ENCODE data around the gene RIGI. TPM values are rescaled to one million over a fixed set of nuclear protein-coding genes. Genes with fewer than 3 reads are reported as not detected.
A peak's percentile ranks its signal among the peaks of the same experiment; 100 is the strongest.

RIGI gene
- 10 to 100 TPM in 5 of 6 donors, 1 to 10 TPM in 1; 7.9 to 21.5 (median 17.9) TPM for polyA plus RNA-seq (ENCODE audit: low read depth in 6 of 6)

DNA sequence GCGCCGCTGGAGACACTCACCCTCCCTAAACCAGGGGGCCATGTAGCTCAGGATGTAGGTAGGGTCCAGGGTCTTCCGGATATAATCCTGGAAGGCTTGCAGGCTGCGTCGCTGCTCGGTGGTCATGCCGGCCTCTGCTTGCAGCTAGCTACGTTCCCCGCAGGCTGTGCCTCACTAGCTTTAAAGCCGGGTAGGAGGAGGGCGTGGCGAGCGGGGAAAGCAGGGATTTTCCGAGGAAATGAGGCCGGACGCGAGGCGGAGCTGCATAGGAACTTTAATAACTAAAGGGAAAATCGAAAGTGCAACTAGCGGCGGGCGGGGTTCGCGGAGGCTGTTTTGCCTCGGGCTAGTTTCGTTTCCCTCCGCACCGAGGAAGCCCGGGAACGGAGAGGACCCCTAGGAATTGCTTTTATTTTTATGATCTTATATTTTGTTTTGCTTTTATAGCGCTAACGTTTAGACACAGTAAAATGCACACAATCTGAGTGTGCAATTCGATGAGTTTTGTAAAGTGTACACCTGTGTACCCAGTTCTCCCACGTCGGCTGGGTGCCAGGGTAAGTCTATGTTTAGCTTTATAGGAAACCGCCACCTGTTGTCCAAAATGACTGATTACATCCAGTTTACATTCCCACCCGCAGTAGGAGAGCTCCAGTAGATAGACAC lies at the start of gene RIGI:
Gene RIGI, minus strand, starts transcription at position 156 of the 666 bp plus-strand sequence. Its CDS starts 30 bp downstream, at position 126.
- Mint-ChIP-seq H3K27ac (peak within 1 kb of the TSS; percentile 93 to 98 (median 95)), H3K4me1 (peaks cover 30 to 51% (median 32%) of the 10 kb centered on the region in 3 donors), H3K9me3 (peaks cover 0 to 6% (median 3%) of the 10 kb centered on the region in 7 donors), H3K4me3 (peak within 1 kb of the TSS; percentile 94 to 100 (median 98)), H3K36me3 (peaks cover 8 to 12% of the 10 kb centered on the region in 2 donors), H3K27me3 (no peaks in the 10 kb centered on the region)
- ATAC-seq (ENCODE audit: low read depth in 2 of 2): peak; percentile 80 to 84
- DNase-seq: peak; percentile 68

DNA sequence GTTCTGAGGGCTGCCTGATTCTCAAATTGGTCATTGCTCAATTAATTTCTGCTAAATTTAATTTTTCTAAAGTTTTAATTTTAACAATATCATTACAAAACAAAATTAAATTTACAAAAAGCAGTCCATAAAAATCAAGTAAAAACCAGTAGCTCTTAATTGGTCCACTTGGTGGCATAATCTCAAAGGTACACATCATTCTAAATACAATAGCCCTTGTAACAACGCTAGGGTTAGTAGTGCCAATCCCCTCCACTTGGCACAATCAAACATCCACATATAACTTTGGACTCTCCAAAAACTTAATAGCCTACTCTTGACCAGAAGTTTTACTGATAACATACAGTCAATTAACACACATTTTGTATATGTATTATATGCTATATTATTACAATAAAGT lies 48.9 kb upstream of the RIGI start:
- H3K27ac Mint-ChIP-seq: no peak overlapping the region
- H3K27me3 Mint-ChIP-seq: peaks cover 0 to 24% (median 12%) of the 10 kb centered on the region in 3 donors
- no peak overlapping the region for H3K4me3 Mint-ChIP-seq
- ATAC-seq (ENCODE audit: low read depth in 2 of 2) (no peak), DNase-seq (no peak)
- H3K4me1 Mint-ChIP-seq: peaks cover 18 to 30% (median 24%) of the 10 kb centered on the region in 3 donors
- peaks cover 0 to 5% of the 10 kb centered on the region in 2 donors for H3K36me3 Mint-ChIP-seq
- H3K9me3 Mint-ChIP-seq: no peaks in the 10 kb centered on the region

DNA sequence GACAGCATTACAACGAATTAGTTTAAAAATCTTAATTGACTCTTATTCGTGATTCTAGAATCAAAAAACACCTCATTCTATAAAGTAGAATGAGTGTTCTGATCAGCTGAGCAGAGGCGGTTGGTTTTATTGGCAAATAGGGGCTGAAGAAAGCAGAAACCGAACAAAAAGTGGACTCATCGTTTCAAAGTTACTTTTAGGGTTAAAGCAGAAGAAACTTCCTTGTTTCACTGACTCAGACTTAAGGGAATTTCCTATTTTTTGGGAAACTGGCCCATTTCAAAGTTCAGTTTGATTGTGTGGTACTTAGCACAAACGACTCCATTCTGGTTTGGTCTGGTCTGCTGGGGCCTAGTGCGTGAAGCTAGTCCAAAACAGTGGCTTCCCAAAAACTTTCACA lies 47.8 kb upstream of the RIGI start:
- peaks cover 20 to 26% (median 26%) of the 10 kb centered on the region in 3 donors for H3K4me1 Mint-ChIP-seq
- peaks cover 0 to 9% of the 10 kb centered on the region in 2 donors for H3K36me3 Mint-ChIP-seq
- no peak for ATAC-seq (ENCODE audit: low read depth in 2 of 2)

DNA sequence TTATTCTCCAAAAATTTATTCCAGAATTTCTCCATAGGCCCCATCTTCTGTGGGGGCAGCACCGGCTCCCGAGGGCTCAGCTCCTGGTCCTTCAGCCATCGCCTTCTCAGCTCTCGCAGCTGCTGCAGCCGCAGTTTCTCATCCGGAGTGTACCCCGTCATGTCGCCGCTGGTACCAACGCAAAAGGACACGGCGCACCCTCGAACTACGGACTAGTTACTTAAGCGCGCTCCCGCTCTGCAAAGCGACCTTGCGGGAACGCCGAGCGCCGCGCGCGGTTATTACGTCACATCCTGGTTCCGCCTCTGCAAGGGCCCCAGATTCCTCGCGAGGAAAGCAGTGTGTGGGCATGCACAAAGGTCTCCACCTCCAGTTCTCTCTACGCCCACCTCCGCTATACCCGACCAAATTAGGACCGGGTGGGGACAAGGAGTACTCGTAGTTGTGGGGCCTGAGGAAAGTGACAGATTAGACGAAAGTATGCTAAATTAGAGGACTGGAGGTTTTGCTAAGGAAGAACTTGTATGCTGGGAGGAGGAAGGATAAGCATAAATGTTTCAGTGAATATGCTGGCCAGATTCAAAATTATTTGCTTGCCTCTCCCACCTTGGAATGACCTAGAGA lies 47.0 kb upstream of the RIGI start, which contains the start of gene NDUFB6:
Gene NDUFB6, minus strand, starts transcription at position 260 of the 624 bp plus-strand sequence. Its CDS starts 99 bp downstream, at position 161.
- peaks cover 0 to 9% of the 10 kb centered on the region in 2 donors for H3K36me3 Mint-ChIP-seq
- H3K4me1 Mint-ChIP-seq: peaks cover 22 to 27% (median 26%) of the 10 kb centered on the region in 3 donors
- H3K9me3 Mint-ChIP-seq: no peaks in the 10 kb centered on the region
- ATAC-seq (ENCODE audit: low read depth in 2 of 2) (peak; percentile 83), DNase-seq (peak; percentile 93)
- H3K4me3 Mint-ChIP-seq: peak within 1 kb of the TSS; percentile 99 to 100 (median 100)
- peaks cover 0 to 17% (median 6%) of the 10 kb centered on the region in 3 donors for H3K27me3 Mint-ChIP-seq
- H3K27ac Mint-ChIP-seq: peak within 1 kb of the TSS; percentile 96 to 99 (median 98)

More for the DNA sequence above, 47.8 kb upstream of the RIGI start:
- H3K4me3 Mint-ChIP-seq: peak overlapping the region; percentile 37 to 100 (median 100)
- H3K27ac Mint-ChIP-seq: peak overlapping the region in 3 of 6 donors; percentile 49 to 99 (median 99)
- H3K27me3 Mint-ChIP-seq: peaks cover 0 to 24% (median 11%) of the 10 kb centered on the region in 3 donors
- no peaks in the 10 kb centered on the region for H3K9me3 Mint-ChIP-seq
- DNase-seq: no peak

DNA sequence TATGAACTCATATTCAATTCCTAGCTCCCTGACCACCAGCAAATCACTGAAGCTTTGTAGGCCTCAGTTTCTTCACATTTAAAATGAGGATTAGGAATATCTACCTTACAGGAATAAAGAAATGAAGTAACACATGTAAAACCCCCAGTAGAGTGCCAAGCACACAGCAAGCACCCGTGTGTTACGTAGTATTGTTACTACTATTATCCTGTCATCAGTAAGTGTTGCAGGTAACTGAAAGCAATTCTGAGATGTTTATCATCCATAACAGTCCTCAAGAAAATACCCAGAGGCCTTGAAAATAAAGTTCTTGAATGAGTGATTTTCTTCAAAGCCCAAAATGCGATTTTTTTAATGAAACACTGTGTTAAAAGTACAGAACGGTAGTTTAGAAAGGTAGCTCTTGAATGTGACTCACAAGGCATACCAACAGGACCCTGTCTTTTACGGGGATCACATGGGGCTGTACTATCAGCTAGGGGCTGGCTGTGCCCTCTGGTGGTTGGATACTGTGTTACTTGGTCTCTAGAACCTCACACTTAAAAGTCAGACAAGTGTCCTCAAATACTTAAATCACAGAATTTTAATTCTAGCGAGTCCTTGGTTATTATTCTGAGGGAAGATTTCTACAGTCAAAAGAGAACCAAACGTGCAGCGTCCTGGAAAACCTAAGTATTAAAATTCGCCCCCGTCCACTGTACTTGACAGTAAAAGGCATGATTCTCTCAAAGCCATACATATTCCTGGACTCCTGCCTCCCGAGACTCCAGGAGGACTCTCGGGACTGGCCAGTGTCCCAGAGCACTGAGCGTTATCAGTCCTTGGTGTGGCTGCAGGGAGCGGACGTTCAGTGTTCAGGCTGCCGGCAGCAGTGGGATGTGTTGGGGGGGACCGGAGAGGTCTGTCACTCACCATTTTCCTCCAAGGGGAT lies 46.2 kb upstream of the RIGI start:
- ATAC-seq (ENCODE audit: low read depth in 2 of 2) (peak; percentile 81 to 83), DNase-seq (peak; percentile 73)
- Mint-ChIP-seq H3K4me1 (peaks cover 24 to 29% (median 26%) of the 10 kb centered on the region in 3 donors), H3K27ac (peak overlapping the region; percentile 96 to 99 (median 98)), H3K9me3 (no peaks in the 10 kb centered on the region), H3K4me3 (peak overlapping the region; percentile 99 to 100 (median 100)), H3K27me3 (peaks cover 0 to 13% (median 0%) of the 10 kb centered on the region in 3 donors), H3K36me3 (peaks cover 0 to 9% of the 10 kb centered on the region in 2 donors)

DNA sequence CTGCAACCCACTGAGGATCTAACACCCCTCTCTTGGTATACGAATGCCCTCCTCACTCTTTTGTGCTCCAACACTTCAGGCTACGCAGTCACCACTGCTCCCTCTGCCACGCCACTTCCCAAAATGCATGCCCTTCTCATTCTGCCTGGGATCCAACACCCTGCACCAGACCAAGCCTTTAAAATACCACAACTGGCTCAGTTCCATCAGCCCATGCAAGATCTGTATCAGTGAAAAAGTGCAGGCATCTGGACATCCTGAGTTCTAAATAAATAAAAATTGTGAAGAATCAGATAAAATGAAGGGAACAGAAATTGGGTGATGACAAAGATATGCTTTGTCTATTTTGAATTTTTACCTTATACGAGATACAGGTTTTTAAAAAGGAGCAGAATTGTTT lies 44.3 kb upstream of the RIGI start:
- peak overlapping the region in 1 of 8 donors; percentile 21 for H3K4me3 Mint-ChIP-seq
- H3K9me3 Mint-ChIP-seq: no peaks in the 10 kb centered on the region
- peaks cover 24 to 30% (median 29%) of the 10 kb centered on the region in 3 donors for H3K4me1 Mint-ChIP-seq
- H3K36me3 Mint-ChIP-seq: peaks cover 0 to 9% of the 10 kb centered on the region in 2 donors
- no peak for DNase-seq
- H3K27me3 Mint-ChIP-seq: no peaks in the 10 kb centered on the region
- peak overlapping the region in 2 of 6 donors; percentile 1 to 17 for H3K27ac Mint-ChIP-seq
- no peak for ATAC-seq (ENCODE audit: low read depth in 2 of 2)

DNA sequence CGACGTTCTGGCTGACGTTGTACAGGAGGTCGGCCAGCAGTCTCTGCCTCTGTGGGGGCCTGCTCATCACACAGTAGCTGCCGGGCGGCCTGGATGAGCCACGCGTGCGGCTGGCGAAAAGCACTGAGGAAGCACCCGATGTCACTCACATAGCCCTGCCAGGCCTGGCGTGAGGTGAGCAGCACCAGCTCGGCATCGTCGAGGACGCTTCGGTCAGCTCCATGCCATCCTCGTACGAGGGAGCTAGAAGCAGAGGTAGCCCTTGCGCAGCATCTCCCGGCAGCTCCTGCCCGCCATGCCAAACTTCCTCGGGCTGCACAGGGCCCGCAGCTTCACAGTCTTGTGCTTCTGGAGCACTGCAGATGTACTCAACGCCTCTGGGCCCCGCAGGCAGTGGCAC lies 40.8 kb upstream of the RIGI start:
- no peak overlapping the region for H3K4me3 Mint-ChIP-seq
- H3K4me1 Mint-ChIP-seq: peaks cover 16% of the 10 kb centered on the region in 3 donors
- no peaks in the 10 kb centered on the region for H3K27me3 Mint-ChIP-seq
- no peak overlapping the region for H3K27ac Mint-ChIP-seq
- H3K36me3 Mint-ChIP-seq: peaks cover 0 to 9% of the 10 kb centered on the region in 2 donors
- no peak for ATAC-seq (ENCODE audit: low read depth in 2 of 2)
- no peak for DNase-seq
- H3K9me3 Mint-ChIP-seq: no peaks in the 10 kb centered on the region

DNA sequence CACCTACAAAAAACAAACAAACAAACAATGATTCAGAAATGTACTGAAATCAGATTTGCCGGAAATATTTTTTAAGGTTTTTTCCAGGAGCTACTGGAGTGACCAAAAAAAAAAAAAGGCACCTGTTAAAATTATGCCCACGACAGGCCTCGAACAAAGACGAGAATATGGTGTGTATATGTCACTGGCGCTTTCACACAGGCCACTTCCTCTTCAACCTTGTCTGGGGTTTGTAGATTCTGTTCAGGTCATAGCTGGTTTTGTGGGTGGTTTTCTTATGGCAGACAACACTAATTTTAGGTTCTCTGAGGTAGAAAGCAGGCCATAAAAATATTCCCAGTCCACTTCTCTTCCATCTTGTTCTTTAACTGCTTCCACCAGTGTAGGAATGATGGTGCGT lies 40.0 kb upstream of the RIGI start:
- no peak overlapping the region for H3K4me3 Mint-ChIP-seq
- H3K27me3 Mint-ChIP-seq: no peaks in the 10 kb centered on the region
- DNase-seq (no peak), ATAC-seq (ENCODE audit: low read depth in 2 of 2) (no peak)
- peaks cover 0 to 9% of the 10 kb centered on the region in 2 donors for H3K36me3 Mint-ChIP-seq
- H3K9me3 Mint-ChIP-seq: no peaks in the 10 kb centered on the region
- H3K27ac Mint-ChIP-seq: no peak overlapping the region
- peaks cover 17 to 19% (median 18%) of the 10 kb centered on the region in 3 donors for H3K4me1 Mint-ChIP-seq

DNA sequence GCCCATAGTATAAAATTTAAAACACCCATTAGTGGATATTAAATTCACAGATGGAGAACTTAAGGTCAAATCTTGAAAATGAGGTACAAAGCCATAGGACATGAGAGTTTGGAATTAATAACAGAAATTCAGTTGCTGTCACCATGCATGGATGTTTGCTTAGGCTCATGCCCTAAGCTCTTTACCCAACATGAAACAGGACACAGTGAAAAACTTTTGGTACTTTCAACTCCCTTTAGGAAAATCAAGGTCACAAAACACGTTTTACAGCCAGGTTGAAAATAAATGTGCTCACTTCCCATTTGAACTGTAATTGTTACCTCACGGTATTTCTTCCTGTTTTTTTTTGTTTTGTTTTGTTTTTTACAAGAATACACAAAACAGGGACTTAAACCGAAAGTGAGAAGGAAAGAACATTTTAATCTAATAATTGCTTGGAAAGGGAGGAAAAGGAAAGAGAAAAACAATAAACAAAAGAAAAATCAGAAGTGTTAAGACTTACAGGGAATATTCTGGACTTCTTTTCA lies 32.5 kb upstream of the RIGI start:
- no peak for ATAC-seq (ENCODE audit: low read depth in 2 of 2)
- peaks cover 18 to 34% (median 28%) of the 10 kb centered on the region in 3 donors for H3K4me1 Mint-ChIP-seq
- peak overlapping the region in 4 of 6 donors; percentile 8 to 80 (median 34) for H3K27ac Mint-ChIP-seq
- DNase-seq: no peak
- H3K36me3 Mint-ChIP-seq: no peaks in the 10 kb centered on the region
- no peaks in the 10 kb centered on the region for H3K9me3 Mint-ChIP-seq
- H3K4me3 Mint-ChIP-seq: no peak overlapping the region
- H3K27me3 Mint-ChIP-seq: no peaks in the 10 kb centered on the region

DNA sequence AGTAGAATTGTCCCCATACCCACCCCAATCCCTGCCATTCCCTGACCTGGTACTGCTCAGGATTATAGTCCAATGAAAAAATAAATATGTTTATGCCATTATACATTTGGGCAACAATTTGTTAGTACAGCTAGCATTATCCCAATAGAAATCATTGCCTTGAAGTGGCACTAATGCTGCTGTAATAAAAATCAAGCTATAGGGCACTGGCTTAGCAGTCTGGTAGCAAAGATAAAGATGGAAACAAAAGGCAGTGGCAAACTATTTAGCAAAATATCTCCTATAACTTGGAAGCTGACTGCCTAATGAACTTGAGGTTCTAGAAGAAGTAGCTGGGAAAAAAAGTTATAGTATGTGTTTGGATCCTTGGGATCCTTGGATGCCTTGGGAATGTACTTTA lies 28.6 kb upstream of the RIGI start:
- Mint-ChIP-seq H3K9me3 (no peaks in the 10 kb centered on the region), H3K4me3 (peak overlapping the region in 1 of 8 donors; percentile 95), H3K36me3 (no peaks in the 10 kb centered on the region), H3K27ac (peak overlapping the region in 3 of 6 donors; percentile 14 to 98 (median 40)), H3K4me1 (peaks cover 30 to 54% (median 48%) of the 10 kb centered on the region in 3 donors), H3K27me3 (no peaks in the 10 kb centered on the region)
- DNase-seq (no peak), ATAC-seq (ENCODE audit: low read depth in 2 of 2) (no peak)

DNA sequence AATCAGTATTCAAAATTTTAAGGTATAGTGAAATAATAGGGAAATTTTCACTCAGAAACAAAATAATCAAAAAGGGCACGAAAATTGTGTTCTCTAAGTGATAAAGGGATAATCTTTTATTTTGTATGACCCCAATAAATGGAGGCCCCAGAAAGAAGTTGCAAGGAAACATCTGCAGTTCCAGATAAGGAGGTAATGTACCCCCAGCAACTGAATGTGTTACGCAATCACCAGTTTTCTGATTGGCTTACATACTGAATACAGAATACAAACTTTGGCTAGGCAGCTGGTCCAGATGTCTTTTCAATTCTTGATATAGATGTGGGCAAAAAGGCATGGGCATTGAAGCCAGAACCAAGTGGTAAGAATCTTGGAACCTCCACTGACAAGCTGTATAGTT lies 28.1 kb upstream of the RIGI start:
- no peak for ATAC-seq (ENCODE audit: low read depth in 2 of 2)

DNA sequence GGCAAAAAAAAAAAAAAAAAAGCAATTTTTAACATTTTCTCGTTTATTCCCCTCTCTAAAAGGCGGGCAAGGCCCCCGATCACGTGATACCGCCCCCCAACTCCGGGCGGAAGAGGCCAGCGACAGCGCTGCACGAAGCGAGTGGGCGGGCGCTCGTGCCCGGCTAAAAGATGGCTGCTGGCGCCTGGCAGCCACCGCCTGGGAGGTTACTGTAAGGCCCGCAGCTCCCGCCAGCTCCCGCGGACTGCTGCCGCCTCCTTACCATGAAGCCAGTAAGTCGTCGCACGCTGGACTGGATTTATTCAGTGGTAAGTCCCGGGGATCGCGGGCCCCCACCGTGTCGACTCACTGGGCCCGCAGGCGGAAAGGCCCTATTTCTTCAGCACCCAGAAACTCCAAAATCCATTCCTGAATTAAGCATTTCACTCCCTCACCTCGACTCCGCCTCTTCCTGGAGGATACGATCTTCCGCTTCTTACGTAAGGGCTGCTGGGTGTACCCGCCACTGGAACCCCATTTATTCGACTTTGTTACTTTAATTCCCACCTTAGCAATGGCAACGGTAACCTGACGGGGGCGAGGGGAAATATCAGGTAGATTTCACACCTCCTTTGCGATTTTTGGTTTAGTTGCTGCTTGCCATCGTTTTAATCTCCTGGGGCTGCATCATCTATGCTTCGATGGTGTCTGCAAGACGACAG lies 26.3 kb upstream of the RIGI start, which contains the start of the genes SMIM27 and TOPORS:
Gene SMIM27, plus strand, starts transcription at position 156 of the 701 bp plus-strand sequence. Its CDS starts 108 bp downstream, at position 264.
Gene TOPORS, minus strand, starts transcription at position 415 of the 701 bp plus-strand sequence. Its CDS starts 150 bp downstream, at position 265.
- peak; percentile 85 for DNase-seq
- Mint-ChIP-seq H3K9me3 (no peaks in the 10 kb centered on the region), H3K36me3 (no peaks in the 10 kb centered on the region), H3K27ac (peak within 1 kb of the TSS; percentile 96 to 99 (median 98)), H3K4me1 (peaks cover 24 to 51% (median 48%) of the 10 kb centered on the region in 3 donors), H3K27me3 (no peaks in the 10 kb centered on the region), H3K4me3 (peak within 1 kb of the TSS; percentile 95 to 99 (median 97))
- peak; percentile 67 to 68 for ATAC-seq (ENCODE audit: low read depth in 2 of 2)

More for the DNA sequence above, 28.1 kb upstream of the RIGI start:
- Mint-ChIP-seq H3K27ac (peak overlapping the region in 3 of 6 donors; percentile 7 to 98 (median 40)), H3K9me3 (no peaks in the 10 kb centered on the region), H3K27me3 (no peaks in the 10 kb centered on the region), H3K4me3 (peak overlapping the region in 4 of 8 donors; percentile 23 to 95 (median 36)), H3K36me3 (no peaks in the 10 kb centered on the region), H3K4me1 (peaks cover 26 to 55% (median 47%) of the 10 kb centered on the region in 3 donors)
- no peak for DNase-seq

All from naive B cell (primary cell).